GM19463 (cell line): ENCODE results near the gene CRYZL1.

Source experiments
- ATAC-seq: cut with Tn5 transposase; IDR thresholded peaks from one replicate; pipeline ENCODE4 v1.9.1; 2021; ENCODE audit warnings: mild to moderate bottlenecking, moderate library complexity; ENCODE audit not compliant: unreplicated experiment

The CRYZL1 gene

DNA sequence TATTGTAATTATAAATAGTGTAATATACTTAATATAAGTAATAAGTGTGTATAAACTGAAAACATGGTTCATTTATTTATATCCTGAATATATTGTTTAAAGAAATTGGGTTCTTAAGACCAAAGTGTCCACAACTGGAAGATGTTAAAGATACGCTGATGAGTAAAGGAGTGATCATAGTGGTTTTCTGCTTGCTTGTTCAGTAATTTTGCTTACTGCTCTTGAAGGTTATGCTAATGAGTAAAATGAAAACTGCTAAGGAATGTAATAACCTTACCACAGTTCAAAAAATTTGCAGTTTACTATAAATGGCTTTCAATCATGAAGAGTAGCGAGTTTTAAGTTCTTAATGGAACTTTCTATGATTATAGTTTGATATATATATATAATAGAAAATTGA is 75.0 kb downstream of the CRYZL1 start:
- no peak for ATAC-seq

DNA sequence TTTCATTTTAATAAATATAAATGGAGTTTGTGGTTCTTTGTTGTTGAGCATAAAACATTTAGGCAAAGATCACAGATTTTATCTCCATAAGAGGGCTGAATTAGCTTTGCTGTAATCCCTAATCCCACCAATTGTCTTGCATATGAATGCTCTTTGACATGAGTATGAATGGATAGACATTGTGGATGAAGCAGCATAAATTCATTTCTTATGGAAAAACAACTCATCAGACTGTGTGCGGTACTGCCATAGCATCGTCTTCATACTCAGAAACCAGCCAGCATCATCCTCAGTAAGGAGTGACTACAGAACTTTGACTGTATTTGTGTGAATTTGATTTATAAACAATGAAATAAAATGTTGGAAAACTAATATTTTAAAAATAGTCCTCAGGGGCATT is 79.2 kb downstream of the CRYZL1 start:
- no peak for ATAC-seq

DNA sequence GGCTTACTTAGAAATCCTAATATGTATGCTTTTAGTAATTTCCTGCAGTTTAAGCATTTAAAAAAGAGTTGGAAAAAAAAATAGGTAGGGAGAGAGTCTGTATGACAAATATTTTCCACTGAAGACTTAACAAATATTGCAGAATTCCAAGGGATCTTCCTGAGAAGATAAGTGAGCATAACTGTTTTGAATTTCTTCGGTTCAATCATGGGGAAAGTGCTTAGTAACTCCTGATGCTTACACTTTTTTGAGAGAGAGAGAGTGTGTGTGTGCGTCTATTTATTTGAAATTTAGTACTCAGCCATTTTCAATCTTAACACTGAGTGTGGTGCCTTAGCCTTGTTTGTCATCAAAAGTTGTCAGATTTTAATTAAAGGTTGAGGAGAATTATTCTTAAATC is 80.2 kb downstream of the CRYZL1 start:
- ATAC-seq: no peak

DNA sequence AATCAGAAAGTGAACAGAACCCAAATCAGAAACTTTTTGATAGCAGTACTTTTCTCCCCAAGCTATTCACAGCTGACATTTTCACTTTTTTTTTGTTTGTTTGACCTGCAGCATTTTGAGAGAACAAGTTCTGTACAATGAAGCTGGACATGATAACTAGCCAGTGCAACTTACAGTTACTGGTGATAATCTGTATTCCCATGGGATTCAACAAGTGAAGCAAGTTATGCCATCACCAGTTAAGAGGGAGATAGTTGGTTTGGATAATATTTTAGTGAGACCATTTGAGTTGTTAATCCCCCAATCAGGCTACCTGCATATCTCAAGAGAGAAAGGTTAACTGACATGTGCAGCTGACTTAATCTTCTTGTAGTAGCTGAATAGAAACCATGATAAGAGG is 80.6 kb downstream of the CRYZL1 start:
- ATAC-seq: no peak

DNA sequence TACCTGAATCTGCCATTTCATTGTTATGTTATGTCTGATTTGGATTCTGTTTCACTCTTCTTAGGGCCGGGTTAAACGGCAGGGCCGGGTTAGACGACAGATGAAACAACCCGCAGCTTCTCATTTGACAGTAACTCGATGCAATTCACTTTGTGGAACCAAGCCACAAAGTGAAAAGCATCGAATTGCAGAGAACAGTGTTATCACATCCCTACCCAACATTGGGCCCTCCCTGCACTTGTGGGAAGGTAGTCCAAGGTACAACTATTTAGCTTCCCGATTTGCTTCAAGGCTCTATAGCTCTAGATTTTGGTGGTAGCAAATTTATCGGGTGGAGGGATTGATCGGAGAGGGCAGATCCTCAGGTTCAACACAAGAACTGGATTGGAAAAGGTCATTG is 81.7 kb downstream of the CRYZL1 start:
- ATAC-seq: no peak

DNA sequence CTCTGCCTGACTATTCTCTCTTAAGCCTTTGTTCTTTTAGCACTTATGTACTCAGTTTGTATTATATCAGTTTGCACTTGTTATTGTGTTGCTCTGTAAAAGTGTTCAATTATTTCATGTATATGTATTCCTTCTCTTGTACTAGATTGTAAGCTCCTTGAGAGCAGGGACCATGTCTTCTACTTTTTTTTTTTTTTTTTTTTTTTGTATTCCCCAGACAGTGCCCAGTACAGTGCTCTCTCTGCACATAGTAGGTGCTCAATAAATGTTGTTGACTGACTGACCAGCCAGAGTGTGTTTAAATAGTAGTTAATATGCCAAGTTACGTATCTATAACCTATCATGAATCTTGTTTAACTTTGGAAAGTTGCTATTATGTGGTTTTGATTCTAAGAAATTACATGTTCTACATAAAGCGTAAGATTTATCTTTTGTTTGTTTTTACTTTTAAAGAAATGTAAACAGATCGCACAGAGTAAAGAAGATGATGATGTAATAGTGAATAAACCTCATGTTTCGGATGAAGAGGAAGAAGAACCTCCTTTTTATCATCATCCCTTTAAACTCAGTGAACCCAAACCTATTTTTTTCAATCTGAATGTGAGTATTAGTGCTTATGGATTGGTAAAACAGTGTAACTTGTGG is 82.6 kb downstream of the CRYZL1 start:
- no peak for ATAC-seq

DNA sequence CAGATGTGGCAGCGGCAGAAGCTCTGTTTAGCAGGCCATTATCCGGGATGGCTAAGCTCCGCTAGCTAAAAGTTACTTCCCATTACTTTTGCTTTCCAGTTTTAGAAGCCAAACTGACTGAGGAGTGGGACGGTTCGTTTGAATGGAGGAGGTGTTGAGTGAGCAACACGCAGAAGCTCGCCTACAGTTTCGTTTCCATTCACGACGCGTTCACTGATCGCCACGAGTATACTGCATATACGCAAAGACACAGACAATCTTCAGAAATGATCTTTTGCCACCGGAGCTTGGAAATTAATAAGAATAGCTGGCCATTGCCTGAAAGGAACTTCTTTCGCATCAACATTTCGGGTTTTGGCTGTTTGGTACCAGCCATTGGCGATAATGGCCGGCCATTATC is 84.1 kb downstream of the CRYZL1 start:
- no peak for ATAC-seq

DNA sequence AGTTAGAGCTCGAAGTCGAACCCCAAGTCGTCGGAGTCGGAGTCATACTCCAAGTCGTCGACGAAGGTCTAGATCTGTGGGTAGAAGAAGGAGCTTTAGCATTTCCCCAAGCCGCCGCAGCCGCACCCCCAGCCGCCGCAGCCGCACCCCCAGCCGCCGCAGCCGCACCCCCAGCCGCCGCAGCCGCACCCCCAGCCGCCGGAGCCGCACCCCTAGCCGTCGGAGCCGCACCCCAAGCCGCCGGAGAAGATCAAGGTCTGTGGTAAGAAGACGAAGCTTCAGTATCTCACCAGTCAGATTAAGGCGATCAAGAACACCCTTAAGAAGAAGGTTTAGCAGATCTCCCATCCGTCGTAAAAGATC is 86.6 kb downstream of the CRYZL1 start:
- ATAC-seq: no peak

DNA sequence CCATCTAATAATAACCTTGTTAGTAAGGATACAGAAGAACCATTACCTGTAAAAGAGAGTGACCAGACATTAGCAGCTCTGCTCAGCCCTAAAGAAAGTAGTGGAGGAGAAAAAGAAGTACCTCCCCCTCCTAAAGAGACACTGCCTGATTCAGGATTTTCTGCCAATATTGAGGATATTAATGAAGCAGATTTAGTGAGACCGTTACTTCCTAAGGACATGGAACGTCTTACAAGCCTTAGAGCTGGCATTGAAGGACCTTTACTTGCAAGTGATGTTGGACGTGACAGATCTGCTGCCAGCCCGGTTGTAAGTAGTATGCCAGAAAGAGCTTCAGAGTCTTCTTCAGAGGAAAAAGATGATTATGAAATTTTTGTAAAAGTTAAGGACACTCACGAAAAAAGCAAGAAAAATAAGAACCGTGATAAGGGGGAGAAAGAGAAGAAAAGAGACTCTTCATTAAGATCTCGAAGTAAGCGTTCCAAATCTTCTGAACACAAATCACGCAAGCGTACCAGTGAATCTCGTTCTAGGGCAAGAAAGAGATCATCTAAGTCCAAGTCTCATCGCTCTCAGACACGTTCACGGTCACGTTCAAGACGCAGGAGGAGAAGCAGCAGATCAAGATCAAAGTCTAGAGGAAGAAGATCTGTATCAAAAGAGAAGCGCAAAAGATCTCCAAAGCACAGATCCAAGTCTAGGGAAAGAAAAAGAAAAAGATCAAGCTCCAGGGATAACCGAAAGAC is 87.1 kb downstream of the CRYZL1 start:
- ATAC-seq: no peak

DNA sequence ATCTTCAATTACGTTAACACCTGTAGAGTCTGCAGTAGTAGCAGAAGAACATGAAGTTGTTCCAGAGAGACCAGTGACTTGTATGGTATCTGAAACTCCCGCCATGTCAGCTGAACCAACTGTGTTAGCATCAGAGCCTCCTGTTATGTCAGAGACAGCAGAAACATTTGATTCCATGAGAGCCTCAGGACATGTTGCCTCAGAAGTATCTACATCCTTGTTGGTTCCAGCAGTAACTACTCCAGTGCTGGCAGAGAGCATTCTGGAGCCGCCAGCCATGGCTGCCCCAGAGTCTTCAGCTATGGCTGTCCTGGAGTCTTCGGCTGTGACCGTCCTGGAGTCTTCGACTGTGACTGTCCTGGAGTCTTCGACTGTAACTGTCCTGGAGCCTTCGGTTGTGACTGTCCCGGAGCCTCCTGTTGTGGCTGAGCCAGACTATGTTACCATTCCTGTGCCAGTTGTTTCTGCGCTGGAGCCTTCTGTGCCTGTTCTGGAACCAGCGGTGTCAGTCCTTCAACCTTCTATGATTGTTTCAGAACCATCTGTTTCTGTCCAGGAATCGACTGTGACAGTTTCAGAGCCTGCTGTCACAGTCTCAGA is 88.4 kb downstream of the CRYZL1 start:
- no peak for ATAC-seq

DNA sequence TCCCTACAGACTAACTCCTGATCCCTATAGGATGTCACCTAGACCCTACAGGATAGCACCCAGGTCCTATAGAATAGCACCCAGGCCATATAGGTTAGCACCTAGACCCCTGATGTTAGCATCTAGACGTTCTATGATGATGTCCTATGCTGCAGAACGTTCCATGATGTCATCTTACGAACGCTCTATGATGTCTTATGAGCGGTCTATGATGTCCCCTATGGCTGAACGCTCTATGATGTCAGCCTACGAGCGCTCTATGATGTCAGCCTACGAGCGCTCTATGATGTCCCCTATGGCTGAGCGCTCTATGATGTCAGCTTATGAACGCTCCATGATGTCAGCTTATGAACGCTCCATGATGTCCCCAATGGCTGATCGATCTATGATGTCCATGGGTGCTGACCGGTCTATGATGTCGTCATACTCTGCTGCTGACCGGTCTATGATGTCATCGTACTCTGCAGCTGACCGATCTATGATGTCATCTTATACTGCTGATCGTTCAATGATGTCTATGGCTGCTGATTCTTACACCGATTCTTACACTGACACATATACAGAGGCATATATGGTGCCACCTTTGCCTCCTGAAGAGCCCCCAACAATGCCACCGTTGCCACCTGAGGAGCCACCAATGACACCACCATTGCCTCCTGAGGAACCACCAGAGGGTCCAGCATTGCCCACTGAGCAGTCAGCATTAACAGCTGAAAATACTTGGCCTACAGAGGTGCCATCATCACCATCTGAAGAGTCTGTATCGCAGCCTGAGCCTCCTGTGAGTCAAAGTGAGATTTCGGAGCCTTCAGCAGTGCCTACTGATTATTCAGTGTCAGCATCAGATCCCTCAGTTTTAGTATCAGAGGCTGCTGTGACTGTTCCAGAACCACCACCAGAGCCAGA is 89.2 kb downstream of the CRYZL1 start:
- no peak for ATAC-seq

DNA sequence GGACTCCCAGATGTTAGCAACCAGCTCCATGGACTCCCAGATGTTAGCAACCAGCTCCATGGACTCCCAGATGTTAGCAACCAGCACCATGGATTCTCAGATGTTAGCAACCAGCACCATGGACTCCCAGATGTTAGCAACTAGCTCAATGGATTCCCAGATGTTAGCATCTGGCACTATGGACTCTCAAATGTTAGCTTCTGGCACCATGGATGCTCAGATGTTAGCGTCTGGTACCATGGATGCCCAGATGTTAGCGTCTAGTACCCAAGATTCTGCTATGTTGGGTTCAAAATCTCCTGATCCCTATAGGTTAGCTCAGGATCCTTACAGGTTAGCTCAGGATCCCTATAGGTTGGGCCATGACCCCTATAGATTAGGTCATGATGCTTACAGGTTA is 89.9 kb downstream of the CRYZL1 start:
- no peak for ATAC-seq

DNA sequence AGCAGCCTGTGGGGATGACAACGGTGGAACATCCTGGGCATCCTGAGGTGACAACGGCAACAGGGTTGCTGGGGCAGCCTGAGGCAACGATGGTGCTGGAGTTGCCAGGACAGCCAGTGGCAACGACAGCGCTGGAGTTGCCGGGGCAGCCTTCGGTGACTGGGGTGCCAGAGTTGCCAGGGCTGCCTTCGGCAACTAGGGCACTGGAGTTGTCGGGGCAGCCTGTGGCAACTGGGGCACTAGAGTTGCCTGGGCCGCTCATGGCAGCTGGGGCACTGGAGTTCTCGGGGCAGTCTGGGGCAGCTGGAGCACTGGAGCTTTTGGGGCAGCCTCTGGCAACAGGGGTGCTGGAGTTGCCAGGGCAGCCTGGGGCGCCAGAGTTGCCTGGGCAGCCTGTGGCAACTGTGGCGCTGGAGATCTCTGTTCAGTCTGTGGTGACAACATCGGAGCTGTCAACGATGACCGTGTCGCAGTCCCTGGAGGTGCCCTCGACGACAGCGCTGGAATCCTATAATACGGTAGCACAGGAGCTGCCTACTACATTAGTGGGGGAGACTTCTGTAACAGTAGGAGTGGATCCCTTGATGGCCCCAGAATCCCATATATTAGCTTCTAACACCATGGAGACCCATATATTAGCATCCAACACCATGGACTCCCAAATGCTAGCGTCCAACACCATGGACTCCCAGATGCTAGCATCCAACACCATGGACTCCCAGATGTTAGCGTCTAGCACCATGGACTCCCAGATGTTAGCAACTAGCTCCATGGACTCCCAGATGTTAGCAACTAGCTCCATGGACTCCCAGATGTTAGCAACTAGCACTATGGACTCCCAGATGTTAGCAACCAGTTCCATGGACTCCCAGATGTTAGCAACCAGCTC is 90.5 kb downstream of the CRYZL1 start:
- no peak for ATAC-seq

DNA sequence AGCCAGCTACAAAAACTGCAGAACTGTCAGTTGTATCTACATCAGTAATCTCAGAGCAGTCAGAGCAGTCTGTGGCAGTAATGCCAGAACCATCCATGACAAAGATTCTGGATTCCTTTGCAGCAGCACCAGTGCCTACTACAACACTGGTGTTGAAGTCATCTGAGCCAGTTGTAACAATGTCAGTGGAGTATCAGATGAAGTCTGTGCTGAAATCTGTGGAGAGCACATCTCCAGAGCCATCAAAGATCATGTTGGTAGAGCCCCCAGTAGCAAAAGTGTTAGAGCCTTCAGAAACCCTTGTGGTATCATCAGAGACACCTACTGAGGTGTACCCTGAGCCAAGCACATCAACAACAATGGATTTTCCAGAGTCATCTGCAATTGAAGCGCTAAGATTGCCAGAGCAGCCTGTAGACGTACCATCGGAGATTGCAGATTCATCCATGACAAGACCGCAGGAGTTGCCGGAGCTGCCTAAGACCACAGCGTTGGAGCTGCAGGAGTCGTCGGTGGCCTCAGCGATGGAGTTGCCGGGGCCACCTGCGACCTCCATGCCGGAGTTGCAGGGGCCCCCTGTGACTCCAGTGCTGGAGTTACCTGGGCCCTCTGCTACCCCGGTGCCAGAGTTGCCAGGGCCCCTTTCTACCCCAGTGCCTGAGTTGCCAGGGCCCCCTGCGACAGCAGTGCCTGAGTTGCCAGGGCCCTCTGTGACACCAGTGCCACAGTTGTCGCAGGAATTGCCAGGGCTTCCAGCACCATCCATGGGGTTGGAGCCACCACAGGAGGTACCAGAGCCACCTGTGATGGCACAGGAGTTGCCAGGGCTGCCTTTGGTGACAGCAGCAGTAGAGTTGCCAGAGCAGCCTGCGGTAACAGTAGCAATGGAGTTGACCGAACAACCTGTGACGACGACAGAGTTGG is 91.4 kb downstream of the CRYZL1 start:
- ATAC-seq: no peak

DNA sequence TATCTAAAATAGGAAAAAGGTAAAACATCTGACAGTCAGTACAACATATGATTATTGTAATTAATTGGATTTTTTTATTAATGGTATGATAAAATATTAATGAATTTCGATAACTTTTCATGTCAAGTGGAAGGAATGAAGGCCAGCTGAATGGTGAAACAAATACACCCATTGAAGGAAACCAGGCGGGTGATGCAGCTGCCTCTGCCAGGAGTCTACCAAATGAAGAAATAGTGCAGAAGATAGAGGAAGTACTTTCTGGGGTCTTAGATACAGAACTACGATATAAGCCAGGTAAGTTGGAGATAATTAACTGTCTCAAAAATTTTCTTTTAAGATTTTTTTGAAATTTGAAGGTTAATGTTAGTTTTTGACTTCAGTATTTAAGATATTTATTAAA is 95.5 kb downstream of the CRYZL1 start:
- no peak for ATAC-seq

DNA sequence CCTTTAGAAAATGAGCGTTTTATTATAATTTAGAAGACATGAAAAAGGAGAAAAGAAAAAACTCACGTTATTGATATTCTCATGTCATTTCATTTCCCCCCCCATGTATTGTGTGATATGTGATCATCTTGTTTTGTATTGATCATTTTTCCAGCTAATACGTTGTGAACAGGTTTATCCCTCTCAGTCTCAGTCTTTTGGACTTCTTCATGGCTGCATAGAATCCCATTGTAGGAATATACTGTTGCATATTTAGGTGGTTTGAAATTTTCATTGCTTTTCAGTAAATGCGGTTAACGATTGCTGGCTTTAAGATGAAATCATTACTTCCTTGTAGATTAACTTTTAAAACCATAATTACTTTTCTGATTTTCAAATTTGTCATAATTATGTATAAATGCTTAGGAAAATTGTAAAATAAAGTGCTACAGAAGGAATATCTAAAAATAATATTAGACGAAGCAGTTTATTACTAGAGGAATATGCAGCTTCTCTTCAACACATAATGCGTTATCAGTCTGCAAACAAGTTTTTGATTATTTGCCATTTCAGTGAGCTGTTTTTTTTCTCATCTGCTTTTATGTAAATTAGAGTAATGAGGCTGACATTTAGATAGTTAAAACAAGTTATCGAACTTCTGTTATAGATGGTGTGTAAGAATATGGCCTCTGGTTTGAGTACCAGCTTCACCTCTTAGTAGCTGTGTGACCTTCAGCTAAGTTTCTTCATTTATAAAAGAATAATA is 96.9 kb downstream of the CRYZL1 start:
- ATAC-seq: no peak

DNA sequence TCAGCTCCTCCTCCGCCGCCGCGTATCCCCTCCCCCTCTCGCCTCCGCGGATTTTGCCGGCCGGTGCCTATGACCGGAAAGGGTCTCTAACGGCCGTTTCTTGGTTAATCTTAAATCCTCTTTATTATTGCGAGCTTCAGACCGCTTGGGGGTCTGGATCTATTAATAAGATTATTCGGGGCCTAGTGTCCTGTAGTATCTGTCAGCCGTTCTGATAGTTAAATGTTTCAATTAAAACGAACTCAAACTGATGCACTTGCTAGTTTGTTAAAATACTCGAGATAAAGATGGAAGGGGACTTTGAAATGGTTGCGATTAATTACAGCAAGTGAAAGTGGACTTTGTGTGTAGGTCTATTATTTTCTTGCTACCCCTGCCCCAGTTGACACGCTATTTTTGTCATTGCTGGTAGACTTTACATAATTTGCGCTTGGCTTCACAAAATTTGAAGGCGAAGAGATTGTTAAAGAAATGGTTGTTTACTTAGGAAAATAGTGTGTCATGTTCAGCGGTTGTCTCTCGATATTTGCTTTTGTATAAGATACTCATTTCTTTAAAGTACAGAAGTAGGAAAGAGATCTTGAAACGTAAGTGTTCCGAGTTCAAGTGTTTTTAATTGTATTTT is 97.9 kb downstream of the CRYZL1 start:
- no peak for ATAC-seq
